Osteoblast (primary cell): ENCODE results near the gene MAN2A2. TPM values are rescaled to one million over a fixed set of nuclear protein-coding genes. Genes with fewer than 3 reads are reported as not detected.
A peak's percentile ranks its signal among the peaks of the same experiment; 100 is the strongest.

ENCODE experiments used
- DNase-seq: peaks from one replicate; pipeline ENCODE4 v3.0.0; 2011; ENCODE audit warnings: low spot score, mixed read lengths; ENCODE audit not compliant: insufficient read length; ENCODE audit errors: missing footprints
- H2AFZ ChIP-seq: 2 replicates; pipeline ENCODE4 v1.6.0; 2011; ENCODE audit warnings: mild to moderate bottlenecking, low read length
- H3K27ac ChIP-seq: 2 replicates; pipeline ENCODE4 v1.5.1; 2011; ENCODE audit warnings: mild to moderate bottlenecking, low read depth, low read length, moderate library complexity
- H3K27me3 ChIP-seq: 2 replicates; pipeline ENCODE4 v1.6.0; 2012; ENCODE audit warnings: mild to moderate bottlenecking, control low read depth, inconsistent platforms, low read length, moderate library complexity; ENCODE audit not compliant: insufficient read depth
- H3K36me3 ChIP-seq: 2 replicates; pipeline ENCODE4 v1.5.1; 2011; ENCODE audit warnings: mild to moderate bottlenecking, low read length, control low read depth, moderate library complexity; ENCODE audit not compliant: insufficient read depth
- H3K4me1 ChIP-seq: 2 replicates; pipeline ENCODE4 v1.5.1; 2011; ENCODE audit warnings: mild to moderate bottlenecking, low read length, control low read depth, moderate library complexity; ENCODE audit not compliant: insufficient read depth
- H3K4me2 ChIP-seq: 2 replicates; pipeline ENCODE4 v1.6.0; 2011; ENCODE audit warnings: mild to moderate bottlenecking, low read length; ENCODE audit not compliant: insufficient read depth
- H3K4me3 ChIP-seq: fragments of 200-600 bp; sonication (generic); 3 replicates; pipeline ENCODE4 v1.5.1; 2012; ENCODE audit warnings: mild to moderate bottlenecking, low read length, inconsistent platforms; ENCODE audit not compliant: insufficient read depth
- H3K79me2 ChIP-seq: 2 replicates; pipeline ENCODE4 v1.6.0; 2012; ENCODE audit warnings: mild to moderate bottlenecking, low read length, control low read depth, inconsistent platforms; ENCODE audit not compliant: insufficient read depth
- H3K9me3 ChIP-seq: 2 replicates; pipeline ENCODE4 v1.5.1; 2011; ENCODE audit warnings: low read depth, low read length, control low read depth
- H4K20me1 ChIP-seq: 2 replicates; pipeline ENCODE4 v1.6.0; 2012; ENCODE audit warnings: mild to moderate bottlenecking, low read length, control low read depth; ENCODE audit not compliant: insufficient read depth
- total RNA-seq: library from RNA; depleted of rRNA; stranded (reverse); fragments of >200 nt; gene quantifications from 2 replicates; pipeline ENCODE4 v1.2.3, GENCODE V29; 2012
- TF ChIP-seq, protein P1 (sequence below): IDR thresholded peaks from 2 replicates; pipeline ENCODE4 v1.5.1; 2011; ENCODE audit warnings: mild to moderate bottlenecking, low read depth, low read length, moderate library complexity; ENCODE audit errors: extremely low read depth

The MAN2A2 gene
- total RNA-seq, 1 donor, result 15.2 TPM

DNA sequence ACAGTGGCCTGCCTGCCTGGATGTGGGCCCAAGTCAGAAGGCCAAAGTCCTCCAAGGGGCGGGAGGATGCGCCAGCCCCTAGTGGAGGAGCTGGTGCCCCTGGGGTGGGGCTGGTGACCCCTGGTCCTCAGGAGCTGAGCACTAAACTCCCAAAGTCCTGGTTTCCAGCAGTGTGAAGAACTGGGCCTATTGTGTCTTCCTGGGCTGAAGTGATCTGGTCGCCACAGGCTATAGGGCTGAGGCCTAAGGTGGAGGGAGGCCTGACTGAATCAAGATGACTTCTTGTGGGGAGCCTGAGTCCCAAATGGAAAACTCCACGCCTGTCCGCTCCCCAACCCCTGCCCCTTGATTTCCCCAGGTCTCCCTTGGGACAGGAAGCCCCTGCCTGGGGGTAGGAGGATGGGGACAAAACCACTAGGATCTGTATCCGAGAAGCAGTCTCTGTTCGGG, 19.6 kb upstream of the MAN2A2 start:
- Histone ChIP-seq H4K20me1 (peaks cover 4% of the 10 kb centered on the region), H3K4me2 (peak overlapping the region; percentile 80), H3K4me1 (peaks cover 26% of the 10 kb centered on the region), H3K36me3 (peaks cover 37% of the 10 kb centered on the region), H3K4me3 (peak overlapping the region; percentile 73), H3K79me2 (peaks cover 7% of the 10 kb centered on the region), H3K9me3 (no peaks in the 10 kb centered on the region), H2AFZ (peak overlapping the region; percentile 47), H3K27ac (peak overlapping the region; percentile 70), H3K27me3 (no peaks in the 10 kb centered on the region)
- peak; percentile 89 for DNase-seq
- TF ChIP-seq, protein P1, sequence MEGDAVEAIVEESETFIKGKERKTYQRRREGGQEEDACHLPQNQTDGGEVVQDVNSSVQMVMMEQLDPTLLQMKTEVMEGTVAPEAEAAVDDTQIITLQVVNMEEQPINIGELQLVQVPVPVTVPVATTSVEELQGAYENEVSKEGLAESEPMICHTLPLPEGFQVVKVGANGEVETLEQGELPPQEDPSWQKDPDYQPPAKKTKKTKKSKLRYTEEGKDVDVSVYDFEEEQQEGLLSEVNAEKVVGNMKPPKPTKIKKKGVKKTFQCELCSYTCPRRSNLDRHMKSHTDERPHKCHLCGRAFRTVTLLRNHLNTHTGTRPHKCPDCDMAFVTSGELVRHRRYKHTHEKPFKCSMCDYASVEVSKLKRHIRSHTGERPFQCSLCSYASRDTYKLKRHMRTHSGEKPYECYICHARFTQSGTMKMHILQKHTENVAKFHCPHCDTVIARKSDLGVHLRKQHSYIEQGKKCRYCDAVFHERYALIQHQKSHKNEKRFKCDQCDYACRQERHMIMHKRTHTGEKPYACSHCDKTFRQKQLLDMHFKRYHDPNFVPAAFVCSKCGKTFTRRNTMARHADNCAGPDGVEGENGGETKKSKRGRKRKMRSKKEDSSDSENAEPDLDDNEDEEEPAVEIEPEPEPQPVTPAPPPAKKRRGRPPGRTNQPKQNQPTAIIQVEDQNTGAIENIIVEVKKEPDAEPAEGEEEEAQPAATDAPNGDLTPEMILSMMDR, result no peak

DNA sequence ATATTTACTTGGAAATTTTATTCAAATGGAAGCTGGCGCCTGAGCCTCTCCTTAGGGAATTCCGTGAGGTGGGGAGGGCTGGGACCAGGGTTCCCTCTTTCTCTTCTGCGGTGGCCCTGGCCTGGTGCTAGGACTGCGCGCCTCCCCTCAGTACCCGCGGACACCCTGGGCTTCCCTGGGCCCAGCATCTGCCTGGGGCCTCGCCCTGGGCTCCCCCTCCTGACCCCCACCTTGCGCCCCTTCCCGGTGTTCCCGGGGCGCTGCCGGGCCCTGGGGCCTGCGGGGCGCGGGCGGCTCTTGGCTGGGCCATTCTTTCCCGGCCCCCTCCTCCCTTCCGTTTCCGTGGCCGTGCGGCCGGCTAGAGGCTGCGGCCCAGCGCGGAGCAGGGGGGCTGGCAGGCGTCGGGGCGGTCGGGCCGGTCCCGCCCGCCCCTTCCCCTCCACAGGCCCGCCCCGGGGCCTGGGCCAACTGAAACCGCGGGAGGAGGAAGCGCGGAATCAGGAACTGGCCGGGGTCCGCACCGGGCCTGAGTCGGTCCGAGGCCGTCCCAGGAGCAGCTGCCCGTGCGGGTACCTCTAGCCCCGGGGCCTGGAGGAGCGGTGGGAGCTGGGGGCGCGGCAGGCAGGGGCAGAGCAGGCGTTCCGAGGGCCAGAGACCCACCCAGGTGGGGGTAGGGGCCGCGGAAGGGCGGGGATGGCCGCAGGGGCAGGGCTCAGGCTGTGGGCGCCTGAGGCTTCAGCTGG, 19.0 kb upstream of the MAN2A2 start, which contains the start of gene FES:
TSS of gene FES (plus strand) at position 529 of the 743 bp plus-strand sequence. CDS start 542 bp downstream, outside the sequence.
- TF ChIP-seq, protein P1, result no peak
- H3K27me3 ChIP-seq, result no peaks in the 10 kb centered on the region
- H3K9me3 ChIP-seq, result no peaks in the 10 kb centered on the region
- peak; percentile 92 for DNase-seq
- peaks cover 4% of the 10 kb centered on the region for H4K20me1 ChIP-seq
- H3K4me1 ChIP-seq, result peaks cover 26% of the 10 kb centered on the region
- H3K36me3 ChIP-seq, result peaks cover 36% of the 10 kb centered on the region
- H3K4me2 ChIP-seq, result peak within 1 kb of the TSS; percentile 80
- H3K4me3 ChIP-seq, result peak within 1 kb of the TSS; percentile 73
- H3K27ac ChIP-seq, result peak within 1 kb of the TSS; percentile 73
- peaks cover 7% of the 10 kb centered on the region for H3K79me2 ChIP-seq
- peak within 1 kb of the TSS; percentile 65 for H2AFZ ChIP-seq

DNA sequence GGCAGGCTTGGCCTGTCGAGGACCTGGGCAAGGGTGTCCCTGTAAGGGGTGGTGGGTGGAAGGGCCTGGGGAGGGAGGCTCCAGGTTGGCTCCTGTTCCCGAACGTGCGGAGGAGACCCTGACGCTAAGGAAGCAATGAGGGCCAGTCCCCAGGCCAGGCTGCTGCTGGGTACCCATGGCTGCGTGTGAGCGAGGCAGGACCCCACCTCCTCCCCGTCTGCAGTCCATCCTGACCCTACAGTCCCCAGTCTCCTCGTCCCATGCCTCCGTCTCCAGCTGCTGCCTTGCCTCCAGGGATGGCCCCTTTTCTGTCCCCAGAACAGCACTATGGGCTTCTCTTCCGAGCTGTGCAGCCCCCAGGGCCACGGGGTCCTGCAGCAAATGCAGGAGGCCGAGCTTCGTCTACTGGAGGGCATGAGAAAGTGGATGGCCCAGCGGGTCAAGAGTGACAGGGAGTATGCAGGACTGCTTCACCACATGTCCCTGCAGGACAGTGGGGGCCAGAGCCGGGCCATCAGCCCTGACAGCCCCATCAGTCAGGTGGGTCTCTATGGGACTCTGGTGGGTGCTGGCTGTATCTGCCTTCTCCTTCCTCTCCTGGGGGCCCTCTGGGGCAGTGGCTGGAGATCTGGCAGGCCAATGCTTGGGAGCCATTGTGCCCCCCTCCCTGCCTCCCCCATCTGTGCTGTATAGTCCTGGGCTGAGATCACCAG, 18.2 kb upstream of the MAN2A2 start:
- H3K27ac ChIP-seq, result peak overlapping the region; percentile 73
- H3K4me3 ChIP-seq, result peak overlapping the region; percentile 73
- H3K9me3 ChIP-seq, result no peaks in the 10 kb centered on the region
- peaks cover 35% of the 10 kb centered on the region for H3K36me3 ChIP-seq
- peak overlapping the region; percentile 56 for H2AFZ ChIP-seq
- H4K20me1 ChIP-seq, result peaks cover 4% of the 10 kb centered on the region
- H3K4me2 ChIP-seq, result peak overlapping the region; percentile 80
- peak; percentile 70 for DNase-seq
- TF ChIP-seq, protein P1, result no peak
- H3K79me2 ChIP-seq, result peaks cover 7% of the 10 kb centered on the region
- H3K27me3 ChIP-seq, result no peaks in the 10 kb centered on the region
- H3K4me1 ChIP-seq, result peaks cover 26% of the 10 kb centered on the region
